GM23338 (cell line): ENCODE measurements around the gene BMF. TPM values are rescaled to one million over a fixed set of nuclear protein-coding genes. Genes with fewer than 3 reads are reported as not detected.

Source experiments
- ATAC-seq: fragments of 200-7000 bp; cut with Tn5 transposase; 3 replicates; pipeline ENCODE4 v1.9.1; 2020
- DNase-seq: peaks from one replicate; pipeline ENCODE4 v3.0.0-alpha.2; 2015; ENCODE audit warnings: low spot score
- H2AFZ ChIP-seq: fragments of 200-600 bp; sonication (generic); 2 replicates; pipeline ENCODE4 v1.8.0; 2016; ENCODE audit warnings: antibody characterized with exemption, mild to moderate bottlenecking, moderate library complexity
- H3F3A ChIP-seq: fragments of 200-600 bp; sonication (generic); replicated peaks from 2 replicates; pipeline ENCODE4 v1.8.0; 2017; ENCODE audit warnings: antibody characterized with exemption, mixed run types, low read depth
- H3K27ac ChIP-seq: fragments of 200-600 bp; sonication (generic); 2 replicates; pipeline ENCODE4 v1.6.1; 2016; ENCODE audit warnings: low read depth
- H3K27me3 ChIP-seq: fragments of 200-600 bp; sonication (generic); 2 replicates; pipeline ENCODE4 v1.8.0; 2016; ENCODE audit warnings: mild to moderate bottlenecking, mixed run types, moderate library complexity; ENCODE audit not compliant: insufficient read depth
- H3K36me3 ChIP-seq: fragments of 200-600 bp; sonication (generic); 2 replicates; pipeline ENCODE4 v1.8.0; 2016; ENCODE audit warnings: mild to moderate bottlenecking; ENCODE audit not compliant: insufficient read depth
- H3K4me1 ChIP-seq: fragments of 200-600 bp; sonication (generic); 2 replicates; pipeline ENCODE4 v1.8.0; 2016; ENCODE audit warnings: mild to moderate bottlenecking, moderate library complexity; ENCODE audit not compliant: insufficient read depth
- H3K4me2 ChIP-seq: fragments of 200-600 bp; sonication (generic); 2 replicates; pipeline ENCODE4 v1.7.1; 2017; ENCODE audit warnings: mixed run types
- H3K4me3 ChIP-seq: fragments of 200-600 bp; sonication (generic); 2 replicates; pipeline ENCODE4 v1.6.1; 2016; ENCODE audit warnings: mixed run types
- H3K79me2 ChIP-seq: fragments of 200-600 bp; sonication (generic); replicated peaks from 2 replicates; pipeline ENCODE4 v1.8.0; 2017; ENCODE audit warnings: mild to moderate bottlenecking; ENCODE audit not compliant: insufficient read depth
- H3K9me2 ChIP-seq: fragments of 200-600 bp; sonication (generic); 2 replicates; pipeline ENCODE4 v1.8.0; 2017; ENCODE audit not compliant: insufficient read depth
- H4K20me1 ChIP-seq: fragments of 200-600 bp; sonication (generic); replicated peaks from 2 replicates; pipeline ENCODE4 v1.8.0; 2017; ENCODE audit warnings: mild to moderate bottlenecking; ENCODE audit not compliant: insufficient read depth
- H3K27ac Mint-ChIP-seq: 2 replicates; pipeline ENCODE4 v1.8.0; 2020; ENCODE audit warnings: inconsistent platforms, mild to moderate bottlenecking, moderate library complexity, mixed read lengths
- H3K27me3 Mint-ChIP-seq: 3 replicates; pipeline ENCODE4 v1.8.0; 2022; ENCODE audit warnings: low read depth, mild to moderate bottlenecking, moderate library complexity, mixed read lengths, inconsistent platforms; ENCODE audit not compliant: insufficient read depth, poor library complexity
- H3K36me3 Mint-ChIP-seq: 3 replicates; pipeline ENCODE4 v1.8.0; 2021; ENCODE audit warnings: low read depth, mild to moderate bottlenecking, inconsistent platforms, moderate library complexity, mixed read lengths
- H3K4me1 Mint-ChIP-seq: 3 replicates; pipeline ENCODE4 v1.8.0; 2020; ENCODE audit warnings: mild to moderate bottlenecking, inconsistent platforms, mixed read lengths
- H3K4me3 Mint-ChIP-seq: 3 replicates; pipeline ENCODE4 v1.8.0; 2021; ENCODE audit warnings: moderate library complexity, mild to moderate bottlenecking, inconsistent platforms, mixed read lengths
- H3K9me3 Mint-ChIP-seq: 3 replicates; pipeline ENCODE4 v1.8.0; 2020; ENCODE audit warnings: moderate library complexity, mild to moderate bottlenecking, inconsistent platforms, mixed read lengths
- CREB1 ChIP-seq: fragments of 250-450 bp; sonication (Bioruptor Pico); IDR thresholded peaks from 2 replicates; pipeline ENCODE4 v1.5.0; 2020; ENCODE audit warnings: low read depth, mild to moderate bottlenecking, moderate library complexity
- CTCF ChIP-seq, 2 experiments: fragments of 200-600 bp in 1 of 2; sonication (generic) in 1 of 2; conservative IDR thresholded peaks; 2 replicates each; pipeline versions ENCODE4 v1.5.1 to v1.6.1; 2016 to 2017; ENCODE audit warnings: antibody characterized with exemption in 2 of 2, low read depth in 2 of 2, mild to moderate bottlenecking in 2 of 2, moderate library complexity in 1 of 2
- ETS1 ChIP-seq: IDR thresholded peaks from 2 replicates; pipeline ENCODE4 v1.6.1; 2016; ENCODE audit warnings: antibody characterized with exemption
- EZH2 ChIP-seq: fragments of 200-600 bp; sonication (generic); IDR thresholded peaks from one replicate; pipeline ENCODE4 v1.8.0; 2017; ENCODE audit warnings: antibody characterized with exemption, mild to moderate bottlenecking, low read depth; ENCODE audit not compliant: unreplicated experiment
- REST ChIP-seq: IDR thresholded peaks from one replicate; pipeline ENCODE4 v1.6.1; 2018; ENCODE audit warnings: antibody characterized with exemption; ENCODE audit not compliant: unreplicated experiment
- ZNF114 ChIP-seq: fragments of 250-450 bp; sonication (Bioruptor Pico); IDR thresholded peaks from 2 replicates; pipeline ENCODE4 v1.5.0; 2020; ENCODE audit warnings: mild to moderate bottlenecking, moderate library complexity
- ZNF331 ChIP-seq: fragments of 250-450 bp; sonication (Bioruptor Pico); IDR thresholded peaks from 2 replicates; pipeline ENCODE4 v1.5.0; 2020; ENCODE audit warnings: low read depth, mild to moderate bottlenecking, moderate library complexity
- polyA plus RNA-seq: library from polyadenylated mRNA; unstranded; fragments of >200 nt; fragmentation: Nextera tagmentation; extraction: Ambion mirVana; gene quantifications from 2 replicates; pipeline ENCODE4 v1.2.1, GENCODE V29; 2016
- total RNA-seq: library from RNA; depleted of rRNA; stranded (reverse); fragments of >200 nt; shearing (Covaris generic); gene quantifications from 2 replicates; pipeline ENCODE4 v1.2.3, GENCODE V29; 2014

The BMF gene
- total and polyA plus RNA-seq, 2 experiments from 2014 or later, result 2.0 to 20.3 TPM

GRCh38 chr15:40072216-40072990 lies 36.3 kb downstream of the BMF start:
- Histone ChIP-seq H3K36me3 (no peaks in the 10 kb centered on the region), H2AFZ (peak overlapping the region; percentile 28; the same call in 1 of the 2 replicates), H3K9me2 (no peaks in the 10 kb centered on the region), H3F3A (0 out of 2 replicates have a peak, but pooled peaks cover 6% of the 10 kb centered on the region), H3K79me2 (no peaks in the 10 kb centered on the region), H4K20me1 (no peaks in the 10 kb centered on the region), H3K4me3 (no peak overlapping the region), H3K27ac (no peak overlapping the region), H3K4me1 (peaks cover 25% of the 10 kb centered on the region), H3K4me2 (no peak overlapping the region), H3K27me3 (no peaks in the 10 kb centered on the region)
- H3K27ac Mint-ChIP-seq, result no peak overlapping the region
- peaks cover 37% of the 10 kb centered on the region for H3K4me1 Mint-ChIP-seq
- peaks cover 21% of the 10 kb centered on the region for H3K27me3 Mint-ChIP-seq
- no peak overlapping the region for H3K4me3 Mint-ChIP-seq
- H3K36me3 Mint-ChIP-seq, result peaks cover 8% of the 10 kb centered on the region
- DNase-seq (peak; percentile 45), ATAC-seq (peak; percentile 7; the same call in 1 of the 3 replicates)
- TF ChIP-seq ZNF114 (no peak), CTCF (conservative IDR thresholded peaks at IDR 0.05; ENCODE audit: low read depth in 2 of 2) (peak; percentile 19 to 29; a peak in 3 of 4 replicates)
- peaks cover 10% of the 10 kb centered on the region for H3K9me3 Mint-ChIP-seq

- H3K9me3 Mint-ChIP-seq, result peaks cover 10% of the 10 kb centered on the region
- no peaks in the 10 kb centered on the region for H3K79me2 ChIP-seq
- no peak overlapping the region for H3K4me3 ChIP-seq
- H3K27me3 Mint-ChIP-seq, result peaks cover 20% of the 10 kb centered on the region
- DNase-seq (no peak), ATAC-seq (no peak)
- H3K4me1 ChIP-seq, result peaks cover 15% of the 10 kb centered on the region
- H3K27ac Mint-ChIP-seq, result no peak overlapping the region
- no peaks in the 10 kb centered on the region for H3K9me2 ChIP-seq
- no peaks in the 10 kb centered on the region for H3K27me3 ChIP-seq
- H3K4me3 Mint-ChIP-seq, result no peak overlapping the region
- 0 out of 2 replicates have a peak, but pooled peaks cover 6% of the 10 kb centered on the region for H3F3A ChIP-seq
- peaks cover 8% of the 10 kb centered on the region for H3K36me3 Mint-ChIP-seq
- H2AFZ ChIP-seq, result no peak overlapping the region
- H3K4me1 Mint-ChIP-seq, result peaks cover 34% of the 10 kb centered on the region
- no peak for TF ChIP-seq ETS1
- H3K27ac ChIP-seq, result no peak overlapping the region
- H4K20me1 ChIP-seq, result no peaks in the 10 kb centered on the region
- H3K36me3 ChIP-seq, result no peaks in the 10 kb centered on the region
- H3K4me2 ChIP-seq, result no peak overlapping the region
Measured at GRCh38 chr15:40070608-40071218, 38.0 kb downstream of the BMF start.

GRCh38 chr15:40070166-40070557 lies 38.5 kb downstream of the BMF start:
- TF ChIP-seq ETS1 (no peak), EZH2 (no peak), REST (no peak), CREB1 (CRISPR knock-in tag) (no peak), ZNF331 (CRISPR knock-in tag) (no peak), ZNF114 (no peak)
- H3K4me3 Mint-ChIP-seq, result no peak overlapping the region
- Histone ChIP-seq H3K36me3 (no peaks in the 10 kb centered on the region), H3K27me3 (no peaks in the 10 kb centered on the region), H3K4me3 (no peak overlapping the region), H3K27ac (no peak overlapping the region), H2AFZ (0 out of 2 replicates have a peak overlapping the region, but pooled peaks have one; percentile 52), H3F3A (0 out of 2 replicates have a peak, but pooled peaks cover 6% of the 10 kb centered on the region), H3K4me1 (peaks cover 13% of the 10 kb centered on the region), H3K4me2 (no peak overlapping the region), H4K20me1 (no peaks in the 10 kb centered on the region), H3K9me2 (no peaks in the 10 kb centered on the region), H3K79me2 (no peaks in the 10 kb centered on the region)
- no peak overlapping the region for H3K27ac Mint-ChIP-seq
- ATAC-seq, result no peak
- H3K27me3 Mint-ChIP-seq, result peaks cover 15% of the 10 kb centered on the region
- DNase-seq, result no peak
- peaks cover 28% of the 10 kb centered on the region for H3K4me1 Mint-ChIP-seq
- peaks cover 10% of the 10 kb centered on the region for H3K9me3 Mint-ChIP-seq
- H3K36me3 Mint-ChIP-seq, result peaks cover 8% of the 10 kb centered on the region
